Activated effector memory CD4-positive, alpha-beta T cell treated with anti-CD3 and anti-CD28 coated beads, Interleukin-2, amount 50 U/mL, for 16 hours (primary cell): ENCODE measurements around the gene GULP1.

Experiments used
- DNase-seq: peaks from one replicate; pipeline ENCODE4 v3.0.0-alpha.2; 2020

Gene GULP1

GRCh38 chr2:188381614-188382013, 89.9 kb downstream of the GULP1 start:
- no peak for DNase-seq

DNA sequence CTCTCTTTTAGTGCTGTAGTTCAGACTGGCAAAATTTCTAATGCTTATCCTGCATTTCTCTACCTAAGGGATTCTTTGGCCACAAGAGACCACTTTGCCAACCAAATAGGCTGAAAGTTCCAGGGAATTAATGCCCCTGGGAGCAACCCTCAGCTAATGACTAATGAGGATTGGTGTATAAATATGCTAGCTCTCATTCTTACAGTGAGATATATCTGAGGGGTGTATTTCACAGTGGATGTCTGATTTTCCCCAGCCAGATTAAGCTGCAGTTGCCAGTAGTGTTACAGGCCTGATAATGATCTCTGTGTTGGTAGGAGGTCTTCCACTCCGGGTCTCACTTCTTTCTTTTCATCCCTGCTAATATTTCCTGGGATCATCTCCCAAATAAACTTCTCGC, 90.4 kb downstream of the GULP1 start:
- DNase-seq: no peak

DNA sequence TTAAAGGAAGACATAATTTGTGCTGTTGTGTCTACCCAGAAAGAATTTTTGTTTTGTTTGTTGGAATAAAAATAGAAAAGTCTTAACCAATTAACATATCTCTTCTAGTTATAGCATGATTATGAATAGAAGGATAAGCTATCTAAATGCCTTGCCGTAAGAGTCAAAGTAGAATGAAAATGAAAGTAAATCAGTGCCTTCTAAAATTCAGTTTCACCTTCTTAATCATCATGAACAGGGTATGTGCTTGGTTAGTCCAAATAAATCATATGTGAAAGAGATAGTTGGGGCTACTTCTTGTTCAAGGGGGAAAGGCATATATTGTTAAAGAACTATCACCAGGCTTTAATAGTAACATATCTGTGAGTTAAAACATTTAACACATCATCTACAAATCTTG, 91.5 kb downstream of the GULP1 start:
- DNase-seq: no peak

DNA sequence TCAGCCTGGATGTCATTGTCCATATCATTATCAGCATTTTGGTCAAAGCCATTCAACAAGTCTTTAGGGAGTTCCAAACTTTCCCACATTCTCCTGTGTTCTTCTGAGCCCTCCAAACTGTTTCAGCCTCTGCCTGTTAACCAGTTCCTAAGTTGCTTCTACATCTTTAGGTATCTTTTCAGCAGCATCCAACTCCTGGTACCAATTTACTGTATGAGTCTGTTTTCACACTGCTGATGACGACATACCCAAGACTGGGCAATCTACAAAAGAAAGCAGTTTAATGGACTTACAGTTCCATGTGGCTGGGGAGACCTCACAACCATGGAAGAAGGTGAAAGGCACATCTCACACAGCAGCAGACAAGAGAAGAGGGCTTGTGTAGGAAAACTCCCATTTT, 94.2 kb downstream of the GULP1 start:
- no peak for DNase-seq

- DNase-seq: no peak
Observed at GRCh38 chr2:188388831-188389230, 97.2 kb downstream of the GULP1 start.

GRCh38 chr2:188391354-188391753, 99.7 kb downstream of the GULP1 start:
- DNase-seq: no peak

DNA sequence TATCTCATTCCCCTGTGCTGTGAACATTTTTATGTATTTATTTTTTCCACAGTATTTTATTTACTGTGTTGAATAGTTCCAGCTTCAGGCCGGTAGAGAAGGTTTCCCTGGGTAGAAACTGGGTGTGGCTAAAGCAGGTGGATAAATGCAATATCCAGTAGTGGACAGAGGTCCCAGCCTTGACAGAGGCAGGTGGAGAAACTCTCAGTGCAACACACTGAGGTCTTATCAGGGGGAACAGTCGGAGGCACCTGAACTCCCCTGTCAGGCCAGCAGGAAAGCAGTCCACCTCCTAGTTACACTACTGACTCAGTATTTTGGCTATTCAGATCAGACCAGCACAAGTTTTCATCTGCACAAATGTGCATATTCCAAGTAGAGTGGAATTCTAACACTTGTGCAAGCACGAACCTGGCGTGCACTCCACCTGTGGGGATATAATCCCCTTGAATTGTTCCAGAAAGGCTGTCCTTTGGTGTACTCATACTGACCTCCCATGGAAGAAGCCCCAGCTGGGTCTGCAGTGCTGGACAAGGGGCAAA, 103.3 kb downstream of the GULP1 start:
- DNase-seq: no peak

DNA sequence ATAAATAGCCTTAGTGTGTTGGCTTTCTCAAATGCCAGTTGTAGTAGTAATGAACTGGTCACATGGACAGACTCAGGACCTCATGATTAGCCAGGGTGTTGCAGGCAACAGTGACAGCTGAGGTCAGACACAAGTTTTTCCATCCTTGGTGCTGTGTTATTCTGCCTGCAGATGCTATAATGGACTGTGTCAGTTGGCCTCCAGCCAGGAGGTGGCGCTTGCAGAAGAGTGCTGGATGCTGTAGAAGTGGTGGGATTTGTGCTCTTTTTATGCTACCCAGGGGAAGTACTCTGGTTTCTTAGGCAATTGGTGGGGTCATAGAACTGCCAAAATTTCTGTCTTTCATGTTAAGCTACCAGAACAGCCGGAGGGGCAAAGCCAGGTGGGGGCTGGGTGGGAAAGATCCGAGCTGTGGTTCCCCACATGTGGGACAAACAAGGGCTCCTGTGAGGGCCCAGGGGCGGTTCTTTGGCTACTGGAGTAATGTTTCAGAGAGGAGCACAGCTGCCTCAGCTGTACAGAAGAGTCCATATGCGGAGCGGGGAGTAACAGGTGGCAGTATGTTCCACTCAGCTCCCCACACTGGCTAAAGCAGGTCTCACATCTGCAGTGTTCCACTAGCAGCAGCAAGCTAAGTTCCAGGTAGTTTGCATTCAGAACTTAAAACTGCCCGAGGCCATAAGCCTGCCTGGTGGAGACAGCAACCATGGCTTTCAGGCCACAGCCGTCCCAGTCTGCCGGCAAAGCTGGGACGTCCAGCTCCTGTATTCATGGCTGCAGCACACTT, 104.4 kb downstream of the GULP1 start:
- DNase-seq: no peak

DNA sequence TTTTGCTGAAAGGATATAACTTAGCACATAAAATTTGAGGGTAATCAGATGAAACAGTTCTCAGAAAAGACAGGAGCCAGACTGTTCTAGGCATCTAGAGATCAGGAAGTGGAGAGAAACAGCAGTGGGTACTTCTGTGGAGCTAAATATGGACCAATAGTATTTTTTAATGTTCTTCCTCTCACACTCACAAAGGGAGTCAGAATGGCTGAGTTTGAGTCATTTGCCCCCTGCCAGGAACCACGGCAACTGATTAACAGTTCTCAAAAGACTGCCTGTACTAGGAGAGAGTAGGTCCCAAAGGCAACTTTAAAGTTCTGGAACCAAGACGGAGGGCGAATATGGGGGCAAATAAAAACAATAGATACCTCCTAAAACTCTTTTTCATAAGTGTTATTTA, 107.5 kb downstream of the GULP1 start:
- DNase-seq: no peak

GRCh38 chr2:188403676-188404075, 112.0 kb downstream of the GULP1 start:
- no peak for DNase-seq

- no peak for DNase-seq
Observed at GRCh38 chr2:188404341-188405004, 112.8 kb downstream of the GULP1 start.

- no peak for DNase-seq
Observed at GRCh38 chr2:188406414-188406813, 114.7 kb downstream of the GULP1 start.

DNA sequence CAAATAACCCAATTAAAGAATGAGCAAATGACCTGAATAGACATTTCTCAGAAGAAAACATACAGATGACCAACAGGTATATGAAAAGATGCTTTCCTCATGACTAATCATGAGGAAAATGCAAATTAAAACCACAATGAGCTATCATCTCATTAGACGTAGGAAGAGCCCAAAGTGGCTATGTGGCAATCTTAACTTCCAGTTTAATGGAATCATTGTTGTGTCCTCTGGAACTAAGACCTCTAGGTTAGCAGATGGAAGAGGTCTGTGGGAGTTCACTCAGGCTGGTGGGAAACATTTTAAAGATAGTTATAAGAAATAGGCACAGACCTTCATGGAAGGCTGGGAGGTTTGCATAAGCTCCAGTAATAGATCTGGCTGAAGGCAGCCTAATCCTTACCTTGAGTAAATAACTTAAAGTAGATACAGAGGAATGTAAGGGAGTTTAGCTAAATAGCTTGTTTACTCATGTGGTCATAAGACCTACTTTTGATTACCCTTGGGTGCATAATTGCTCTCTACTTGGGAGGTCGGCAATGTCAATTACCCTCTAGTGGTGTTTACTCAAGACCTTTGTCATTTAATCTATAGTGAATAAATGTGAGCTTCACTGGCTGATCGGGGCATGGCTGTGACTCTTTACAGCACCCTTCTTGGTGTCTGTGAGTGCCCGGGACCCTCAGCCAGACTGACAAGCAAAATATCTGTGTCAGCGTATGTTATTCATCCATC, 119.0 kb downstream of the GULP1 start:
- DNase-seq: no peak

- no peak for DNase-seq
Observed at GRCh38 chr2:188412190-188412589, 120.5 kb downstream of the GULP1 start.

DNA sequence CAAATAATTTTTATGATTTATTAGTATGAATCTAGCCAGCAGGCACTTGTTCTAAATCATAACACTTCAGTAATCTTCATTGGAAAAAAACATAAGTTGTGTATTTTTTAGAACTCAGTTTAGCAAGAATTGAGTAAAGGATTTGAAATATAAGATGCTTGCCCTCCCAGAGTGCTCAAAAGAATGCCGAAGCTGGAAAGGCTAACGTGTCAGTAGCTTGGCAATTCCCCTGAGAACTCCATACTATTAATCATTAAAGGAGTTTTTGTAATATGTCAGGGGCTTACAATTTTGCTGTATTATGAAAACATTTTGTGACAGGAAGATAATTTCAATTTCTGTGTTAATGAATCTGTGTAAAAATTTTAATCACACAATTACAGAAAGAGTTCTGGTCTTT, 122.7 kb downstream of the GULP1 start:
- no peak for DNase-seq

GRCh38 chr2:188414869-188415753, 123.4 kb downstream of the GULP1 start:
- no peak for DNase-seq

DNA sequence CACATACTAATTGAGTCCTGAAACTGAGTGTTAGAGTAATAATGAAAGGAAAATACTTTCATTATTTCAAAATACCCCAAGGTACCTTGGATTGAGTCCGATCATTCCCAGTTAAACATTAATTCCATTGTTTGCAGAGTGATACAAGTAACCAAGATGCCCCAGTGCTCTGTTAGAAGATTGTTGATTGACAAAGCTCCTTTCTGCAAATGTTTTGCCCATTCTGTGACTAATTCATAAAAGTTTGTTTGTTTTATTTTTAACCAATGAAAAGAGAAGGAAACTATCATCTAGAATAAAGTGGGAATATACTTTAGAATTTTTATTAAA, 124.0 kb downstream of the GULP1 start:
- DNase-seq: no peak

GRCh38 chr2:188416367-188416766, 124.7 kb downstream of the GULP1 start:
- DNase-seq: no peak

DNA sequence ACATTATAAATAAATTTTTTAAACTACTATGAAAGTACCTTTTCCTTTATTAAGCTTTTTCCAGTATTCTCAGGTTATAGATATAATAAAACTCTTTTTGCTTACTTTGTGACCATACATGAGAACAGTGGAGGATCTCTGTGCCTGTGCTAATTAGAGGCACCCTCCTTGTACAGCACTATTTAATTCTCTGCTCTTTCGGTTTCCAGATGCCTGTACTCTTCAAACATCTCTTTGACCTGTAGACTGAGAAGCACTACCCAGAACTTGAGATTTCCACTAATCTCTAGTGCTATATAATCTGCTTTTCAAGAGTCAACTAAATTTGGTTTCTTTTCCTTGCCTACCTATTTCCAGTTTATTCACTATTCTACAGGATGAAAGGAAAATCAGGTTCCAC, 131.1 kb downstream of the GULP1 start:
- no peak for DNase-seq

DNA sequence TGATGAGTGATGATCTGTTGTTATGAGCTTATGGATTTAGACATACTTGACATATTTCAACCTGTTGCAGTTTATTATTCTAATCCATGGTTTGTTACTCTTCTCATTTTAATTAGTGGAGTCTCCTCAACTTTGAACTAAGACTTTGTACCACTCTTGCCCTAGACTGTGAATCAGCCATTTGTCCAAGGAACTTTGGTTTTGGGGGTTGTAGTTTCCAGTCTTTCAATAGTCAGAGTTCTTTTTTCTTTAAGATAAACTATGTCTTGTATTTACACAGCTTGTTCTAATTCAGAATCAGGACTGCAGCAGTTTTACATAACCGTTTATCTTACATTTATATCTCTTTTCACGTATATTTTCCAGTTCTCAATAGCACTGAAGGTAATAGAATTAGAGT, 133.6 kb downstream of the GULP1 start:
- DNase-seq: no peak

GRCh38 chr2:188426121-188426520, 134.4 kb downstream of the GULP1 start:
- DNase-seq: no peak

- DNase-seq: no peak
Observed at GRCh38 chr2:188430705-188431104, 139.0 kb downstream of the GULP1 start.

DNA sequence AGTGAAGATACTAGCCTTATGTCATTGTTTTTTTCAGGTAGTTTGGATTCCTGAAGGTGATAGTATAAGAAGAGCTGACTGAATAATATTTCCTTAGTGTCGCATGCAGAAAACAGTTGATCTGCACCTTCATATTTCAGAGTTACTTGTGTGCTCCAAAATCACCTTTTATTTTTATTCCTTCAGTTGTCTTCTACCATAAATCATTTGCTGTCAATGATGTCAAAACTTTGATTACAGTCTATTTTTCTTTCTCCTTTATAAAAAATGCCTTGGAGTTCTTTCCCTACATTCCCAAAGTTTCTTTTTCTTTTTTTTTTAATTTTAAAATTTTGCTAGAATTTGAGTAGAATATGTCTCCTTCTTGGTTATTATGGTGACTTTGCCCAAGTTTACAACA, 142.3 kb downstream of the GULP1 start:
- DNase-seq: no peak
